Panc1 (cell line): ENCODE results near the gene PEX5L. TPM values are rescaled to one million over a fixed set of nuclear protein-coding genes. Genes with fewer than 3 reads are reported as not detected.

Source experiments
- ATAC-seq: fragments of 200-7000 bp; cut with Tn5 transposase; 2 replicates; pipeline ENCODE4 v1.9.1; 2020; ENCODE audit warnings: mild to moderate bottlenecking, moderate library complexity
- BruUV-seq: library from RNA; stranded (reverse); fragments of 400-500 nt; replicated peaks from 2 replicates; lab custom pipeline; 2021; lab: Mats Ljungman, UMichigan
- CTCF ChIA-PET: fragments of 300-600 bp; sonication (Branson Sonifier 250); formaldehyde crosslinking; loops from one replicate; lab custom pipeline; 2022; ENCODE audit warnings: antibody characterized with exemption; lab: Charles Lee
- POLR2A ChIA-PET: fragments of 300-600 bp; sonication (Branson Sonifier 250); formaldehyde crosslinking; loops from one replicate; lab custom pipeline; 2022; ENCODE audit warnings: antibody characterized with exemption; lab: Charles Lee
- DNase-seq: peaks from one replicate; pipeline ENCODE4 v3.0.0-alpha.2; 2010; ENCODE audit warnings: low read depth, low spot score
- H3K27ac ChIP-seq: 2 replicates; pipeline ENCODE4 v1.5.1; 2011; ENCODE audit warnings: mild to moderate bottlenecking, low read length, inconsistent platforms
- H3K27me3 ChIP-seq: fragments of 200-500 bp; sonication (Bioruptor generic); 2 replicates; pipeline ENCODE4 v1.6.0; 2014; ENCODE audit warnings: low read length, inconsistent platforms; ENCODE audit not compliant: control insufficient read depth, insufficient read depth
- H3K36me3 ChIP-seq: fragments of 200-500 bp; sonication (Bioruptor generic); 2 replicates; pipeline ENCODE4 v1.5.1; 2014; ENCODE audit warnings: inconsistent platforms, mild to moderate bottlenecking, low read length, moderate library complexity; ENCODE audit not compliant: control insufficient read depth, insufficient read depth
- H3K4me1 ChIP-seq: 2 replicates; pipeline ENCODE4 v1.5.1; 2011; ENCODE audit warnings: inconsistent platforms, mild to moderate bottlenecking, low read length, moderate library complexity; ENCODE audit not compliant: control insufficient read depth, insufficient read depth
- H3K4me3 ChIP-seq, 2 experiments: 2 replicates each; pipeline ENCODE4 v1.5.1; 2011 to 2012; ENCODE audit warnings: low read depth in 2 of 2, low read length in 2 of 2, mild to moderate bottlenecking in 2 of 2, inconsistent platforms in 1 of 2, moderate library complexity in 1 of 2
- H3K9me3 ChIP-seq: fragments of 200-500 bp; sonication (Bioruptor generic); 2 replicates; pipeline ENCODE4 v1.5.1; 2014; ENCODE audit warnings: low read depth, mild to moderate bottlenecking, inconsistent platforms, low read length, moderate library complexity; ENCODE audit not compliant: control insufficient read depth, insufficient read depth
- POLR2AphosphoS5 ChIP-seq: IDR thresholded peaks from 2 replicates; pipeline ENCODE4 v1.6.1; 2012; ENCODE audit warnings: mild to moderate bottlenecking, low read depth, low read length, moderate library complexity
- SIN3A ChIP-seq: IDR thresholded peaks from 2 replicates; pipeline ENCODE4 v1.6.1; 2012; ENCODE audit warnings: low read depth, mild to moderate bottlenecking, low read length, moderate library complexity, borderline replicate concordance; ENCODE audit not compliant: insufficient read depth
- TCF7L2 ChIP-seq: IDR thresholded peaks from 2 replicates; pipeline ENCODE4 v1.6.1; 2011; ENCODE audit warnings: mild to moderate bottlenecking, low read depth, low read length, inconsistent platforms
- in situ Hi-C: cut with HindIII; loops from 2 replicates; pipeline ENCODE4 v1.10.0; 2016; ENCODE audit warnings: low sequenced_read_pairs, low pct_unique_long_range_greater_than_20kb
- intact Hi-C: fragments of 100-400 bp; cut with micrococcal nuclease; formaldehyde crosslinking; loops from one replicate; pipeline ENCODE4 v1.10.0; 2022; ENCODE audit not compliant: unreplicated experiment
- total RNA-seq: library from RNA; stranded (reverse); gene quantifications from one replicate; pipeline ENCODE4 v1.2.1, GENCODE V29; 2021; ENCODE audit not compliant: unreplicated experiment
- TF ChIP-seq, protein P1 (sequence below), 2 experiments: IDR thresholded peaks; 2 replicates each; pipeline ENCODE4 v1.6.1; 2011 to 2012; ENCODE audit warnings: low read depth in 2 of 2, control low read depth in 1 of 2, low read length in 1 of 2, mild to moderate bottlenecking in 1 of 2, moderate library complexity in 1 of 2; ENCODE audit not compliant: insufficient read depth in 1 of 2
- TF ChIP-seq, protein P2 (sequence below): fragments of 450-650 bp; IDR thresholded peaks from 2 replicates; pipeline ENCODE4 v1.5.1; 2017; ENCODE audit warnings: mild to moderate bottlenecking

Gene PEX5L
- total RNA-seq, 1 experiment from 2014 or later: 0.23 TPM

DNA sequence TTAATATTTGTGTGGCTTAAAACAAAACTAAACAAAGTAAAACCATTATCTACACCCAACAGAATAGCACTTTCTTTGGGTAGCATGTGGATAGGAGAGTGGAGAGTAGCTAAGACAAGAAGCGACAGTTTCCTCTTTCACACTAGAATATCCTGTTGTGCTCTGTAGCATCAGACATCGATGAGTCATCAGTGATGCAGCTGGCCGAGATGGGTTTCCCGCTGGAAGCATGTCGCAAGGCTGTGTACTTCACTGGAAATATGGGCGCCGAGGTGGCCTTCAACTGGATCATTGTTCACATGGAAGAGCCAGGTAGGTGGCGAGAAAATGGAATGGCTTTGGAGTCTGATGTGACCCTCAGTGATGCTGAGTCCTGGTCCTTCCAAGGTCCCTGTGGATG lies 275.8 kb downstream of the PEX5L start:
- CTCF ChIA-PET: no interaction called here
- DNase-seq (no peak), ATAC-seq (no peak)
- no peaks in the 10 kb centered on the region for H3K4me1 ChIP-seq
- H3K27ac ChIP-seq: no peak overlapping the region
- H3K4me3 ChIP-seq: no peak overlapping the region
- TF ChIP-seq, protein P1, sequence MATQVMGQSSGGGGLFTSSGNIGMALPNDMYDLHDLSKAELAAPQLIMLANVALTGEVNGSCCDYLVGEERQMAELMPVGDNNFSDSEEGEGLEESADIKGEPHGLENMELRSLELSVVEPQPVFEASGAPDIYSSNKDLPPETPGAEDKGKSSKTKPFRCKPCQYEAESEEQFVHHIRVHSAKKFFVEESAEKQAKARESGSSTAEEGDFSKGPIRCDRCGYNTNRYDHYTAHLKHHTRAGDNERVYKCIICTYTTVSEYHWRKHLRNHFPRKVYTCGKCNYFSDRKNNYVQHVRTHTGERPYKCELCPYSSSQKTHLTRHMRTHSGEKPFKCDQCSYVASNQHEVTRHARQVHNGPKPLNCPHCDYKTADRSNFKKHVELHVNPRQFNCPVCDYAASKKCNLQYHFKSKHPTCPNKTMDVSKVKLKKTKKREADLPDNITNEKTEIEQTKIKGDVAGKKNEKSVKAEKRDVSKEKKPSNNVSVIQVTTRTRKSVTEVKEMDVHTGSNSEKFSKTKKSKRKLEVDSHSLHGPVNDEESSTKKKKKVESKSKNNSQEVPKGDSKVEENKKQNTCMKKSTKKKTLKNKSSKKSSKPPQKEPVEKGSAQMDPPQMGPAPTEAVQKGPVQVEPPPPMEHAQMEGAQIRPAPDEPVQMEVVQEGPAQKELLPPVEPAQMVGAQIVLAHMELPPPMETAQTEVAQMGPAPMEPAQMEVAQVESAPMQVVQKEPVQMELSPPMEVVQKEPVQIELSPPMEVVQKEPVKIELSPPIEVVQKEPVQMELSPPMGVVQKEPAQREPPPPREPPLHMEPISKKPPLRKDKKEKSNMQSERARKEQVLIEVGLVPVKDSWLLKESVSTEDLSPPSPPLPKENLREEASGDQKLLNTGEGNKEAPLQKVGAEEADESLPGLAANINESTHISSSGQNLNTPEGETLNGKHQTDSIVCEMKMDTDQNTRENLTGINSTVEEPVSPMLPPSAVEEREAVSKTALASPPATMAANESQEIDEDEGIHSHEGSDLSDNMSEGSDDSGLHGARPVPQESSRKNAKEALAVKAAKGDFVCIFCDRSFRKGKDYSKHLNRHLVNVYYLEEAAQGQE (IDR thresholded peaks at IDR 0.05; ENCODE audit: insufficient read depth in 1 of 2, low read depth in 2 of 2, low read length in 1 of 2): no peak
- TF ChIP-seq, protein P2, sequence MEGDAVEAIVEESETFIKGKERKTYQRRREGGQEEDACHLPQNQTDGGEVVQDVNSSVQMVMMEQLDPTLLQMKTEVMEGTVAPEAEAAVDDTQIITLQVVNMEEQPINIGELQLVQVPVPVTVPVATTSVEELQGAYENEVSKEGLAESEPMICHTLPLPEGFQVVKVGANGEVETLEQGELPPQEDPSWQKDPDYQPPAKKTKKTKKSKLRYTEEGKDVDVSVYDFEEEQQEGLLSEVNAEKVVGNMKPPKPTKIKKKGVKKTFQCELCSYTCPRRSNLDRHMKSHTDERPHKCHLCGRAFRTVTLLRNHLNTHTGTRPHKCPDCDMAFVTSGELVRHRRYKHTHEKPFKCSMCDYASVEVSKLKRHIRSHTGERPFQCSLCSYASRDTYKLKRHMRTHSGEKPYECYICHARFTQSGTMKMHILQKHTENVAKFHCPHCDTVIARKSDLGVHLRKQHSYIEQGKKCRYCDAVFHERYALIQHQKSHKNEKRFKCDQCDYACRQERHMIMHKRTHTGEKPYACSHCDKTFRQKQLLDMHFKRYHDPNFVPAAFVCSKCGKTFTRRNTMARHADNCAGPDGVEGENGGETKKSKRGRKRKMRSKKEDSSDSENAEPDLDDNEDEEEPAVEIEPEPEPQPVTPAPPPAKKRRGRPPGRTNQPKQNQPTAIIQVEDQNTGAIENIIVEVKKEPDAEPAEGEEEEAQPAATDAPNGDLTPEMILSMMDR: no peak
- no peak for TF ChIP-seq TCF7L2
- TF ChIP-seq SIN3A: no peak
- TF ChIP-seq POLR2AphosphoS5: no peak
- H3K9me3 ChIP-seq: no peaks in the 10 kb centered on the region
- POLR2A ChIA-PET: no interaction called here
- no peaks in the 10 kb centered on the region for H3K27me3 ChIP-seq
- intact Hi-C loops (no loop called here), in situ Hi-C loops (no loop called here)
- H3K36me3 ChIP-seq: no peaks in the 10 kb centered on the region
- no TSS peak for BruUV-seq

DNA sequence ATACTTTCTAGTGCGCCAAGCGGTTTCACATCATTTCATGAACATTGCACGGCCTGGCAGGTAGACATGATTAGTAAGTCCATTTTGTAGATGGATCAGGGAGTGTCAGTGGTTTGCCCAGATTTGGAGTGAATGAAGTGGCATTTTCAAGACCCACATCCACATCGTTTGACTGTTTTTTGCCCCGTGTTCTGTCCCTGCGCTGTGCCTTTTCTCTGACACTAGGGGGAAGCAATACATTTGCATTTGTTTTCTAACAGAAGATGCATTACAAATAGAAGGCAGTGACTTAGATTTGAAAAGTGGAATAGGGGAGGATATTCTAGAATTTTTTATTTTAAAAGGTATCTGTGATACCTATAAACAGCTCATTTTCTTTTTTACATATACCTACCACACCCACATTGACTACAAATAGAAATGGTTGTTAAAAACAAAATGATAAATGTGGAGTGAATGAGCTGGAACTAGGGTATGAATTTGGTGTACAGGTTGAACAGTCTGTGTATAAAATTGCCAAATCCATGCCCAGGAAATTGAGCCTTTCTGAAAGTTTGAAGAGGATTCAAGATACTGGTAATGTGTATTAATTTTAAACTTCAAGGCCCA lies 285.9 kb downstream of the PEX5L start:
- TF ChIP-seq, protein P2: peak; percentile 83
- TF ChIP-seq POLR2AphosphoS5: no peak
- ChIA-PET POLR2A (no interaction called here), CTCF (no interaction called here)
- no peak for DNase-seq
- in situ Hi-C loops: no loop called here
- no peak overlapping the region for H3K27ac ChIP-seq
- no peaks in the 10 kb centered on the region for H3K36me3 ChIP-seq
- peak; percentile 80 for ATAC-seq
- H3K4me3 ChIP-seq: no peak overlapping the region
- no peaks in the 10 kb centered on the region for H3K27me3 ChIP-seq
- intact Hi-C loops: no loop called here
- H3K9me3 ChIP-seq: no peaks in the 10 kb centered on the region
- BruUV-seq: no TSS peak
- no peaks in the 10 kb centered on the region for H3K4me1 ChIP-seq
